ENCODE data around the gene MMAB.
A peak's percentile ranks its signal among the peaks of the same experiment; 100 is the strongest.

Gene MMAB

GRCh38 chr12:109523504-109523903 lies 49.8 kb downstream of the MMAB start:
- DNase-seq (ENCODE audit: low read depth), result no peak
- H3K4me3 ChIP-seq (ENCODE audit: low read depth, low read length), result no peak overlapping the region
- TF ChIP-seq CTCF (IDR thresholded peaks at IDR 0.05; ENCODE audit: control insufficient read depth, extremely low read depth, insufficient read depth), result no peak

- DNase-seq (ENCODE audit: low read depth), result no peak
- H3K4me3 ChIP-seq (ENCODE audit: low read depth, low read length), result no peak overlapping the region
- no peak for TF ChIP-seq CTCF (IDR thresholded peaks at IDR 0.05; ENCODE audit: control insufficient read depth, extremely low read depth, insufficient read depth)
Observed at GRCh38 chr12:109523071-109523470, 50.2 kb downstream of the MMAB start.

- H3K4me3 ChIP-seq (ENCODE audit: low read depth, low read length), result no peak overlapping the region
- DNase-seq (ENCODE audit: low read depth), result no peak
- no peak for TF ChIP-seq CTCF (IDR thresholded peaks at IDR 0.05; ENCODE audit: control insufficient read depth, extremely low read depth, insufficient read depth)
Observed at GRCh38 chr12:109521831-109522230, 51.5 kb downstream of the MMAB start.

- TF ChIP-seq CTCF (IDR thresholded peaks at IDR 0.05; ENCODE audit: control insufficient read depth, extremely low read depth, insufficient read depth), result no peak
- no peak overlapping the region for H3K4me3 ChIP-seq (ENCODE audit: low read depth, low read length)
- DNase-seq (ENCODE audit: low read depth), result no peak
Observed at GRCh38 chr12:109519787-109520186, 53.5 kb downstream of the MMAB start.

DNA sequence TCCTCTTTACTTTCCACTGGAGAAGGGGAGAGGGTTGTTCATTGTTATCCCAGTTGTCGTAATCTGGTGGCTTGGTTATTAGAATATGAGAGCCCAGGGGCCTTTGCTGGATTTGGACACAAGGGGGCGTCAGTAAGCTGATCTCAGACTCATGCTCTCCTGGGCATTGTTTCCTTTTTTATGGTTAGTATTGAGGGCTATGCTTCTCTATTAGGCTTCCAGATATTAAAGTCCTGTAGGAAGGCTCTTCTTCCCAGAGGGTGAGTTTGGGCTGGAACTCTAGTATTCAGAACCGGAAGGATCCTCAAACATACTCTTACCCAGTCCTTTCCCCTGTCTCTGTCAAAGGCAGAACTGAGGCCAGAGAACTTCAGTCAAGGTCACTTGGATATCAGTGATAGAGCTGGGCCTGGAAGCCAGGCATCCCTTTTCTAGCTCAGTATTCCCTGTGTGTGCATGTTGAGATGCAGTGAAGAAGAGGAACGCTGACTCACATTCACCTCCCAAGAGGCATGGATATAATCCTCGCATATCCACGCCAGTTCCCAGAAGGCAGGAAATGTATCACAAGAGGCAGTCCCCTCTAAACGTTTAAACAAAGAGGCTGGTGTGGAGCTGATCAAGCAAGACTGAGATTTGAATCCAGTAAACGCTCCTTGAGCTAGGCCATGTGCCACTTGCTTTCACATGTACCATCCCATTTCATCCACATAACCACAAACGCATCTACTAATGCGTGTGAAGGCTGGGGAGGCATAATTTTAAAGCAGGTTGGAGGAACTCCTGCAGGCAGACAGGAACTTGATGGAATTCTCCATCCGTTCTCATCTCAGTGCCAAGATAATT lies 54.3 kb downstream of the MMAB start:
- no peak overlapping the region for H3K4me3 ChIP-seq (ENCODE audit: low read depth, low read length)
- TF ChIP-seq CTCF (IDR thresholded peaks at IDR 0.05; ENCODE audit: control insufficient read depth, extremely low read depth, insufficient read depth), result peak; percentile 87
- peak; percentile 4 for DNase-seq (ENCODE audit: low read depth)

- no peak overlapping the region for H3K4me3 ChIP-seq (ENCODE audit: low read depth, low read length)
- DNase-seq (ENCODE audit: low read depth), result no peak
- TF ChIP-seq CTCF (IDR thresholded peaks at IDR 0.05; ENCODE audit: control insufficient read depth, extremely low read depth, insufficient read depth), result no peak
Observed at GRCh38 chr12:109517619-109518018, 55.7 kb downstream of the MMAB start.

GRCh38 chr12:109513977-109514376 lies 59.3 kb downstream of the MMAB start:
- no peak overlapping the region for H3K4me3 ChIP-seq (ENCODE audit: low read depth, low read length)
- DNase-seq (ENCODE audit: low read depth), result no peak
- TF ChIP-seq CTCF (IDR thresholded peaks at IDR 0.05; ENCODE audit: control insufficient read depth, extremely low read depth, insufficient read depth), result no peak
